Kasumi-1 (cell line): ENCODE results near the gene VPS35.
"Not testable (repeated sequence)": the region's sequence is repeated elsewhere in the genome, so short reads cannot be mapped to it uniquely, and the experiment has no call there.

Source experiments
- DNase-seq, 2 experiments: peaks; one replicate each; lab custom pipeline; 2025; lab: John Stamatoyannopoulos, UW

The VPS35 gene

GRCh38 chr16:46712911-46713310, 23.9 kb upstream of the VPS35 start:
- peak; percentile 84 to 85 for DNase-seq

- DNase-seq = no peak
These were observed 22.4 kb upstream of the VPS35 start for GRCh38 chr16:46711106-46712058.

GRCh38 chr16:46709469-46710005, 20.6 kb upstream of the VPS35 start:
- no peak for DNase-seq

- DNase-seq = no peak
These were observed 17.7 kb upstream of the VPS35 start for GRCh38 chr16:46706642-46707041.

- no peak for DNase-seq
These were observed 13.1 kb upstream of the VPS35 start for GRCh38 chr16:46702030-46702429.

GRCh38 chr16:46701615-46702014, 12.6 kb upstream of the VPS35 start:
- no peak for DNase-seq

GRCh38 chr16:46700048-46700447, 11.1 kb upstream of the VPS35 start:
- no peak for DNase-seq

GRCh38 chr16:46696957-46697356, 8.0 kb upstream of the VPS35 start:
- DNase-seq = no peak

GRCh38 chr16:46695937-46696336, 7.0 kb upstream of the VPS35 start:
- DNase-seq = no peak

- no peak for DNase-seq
These were observed 4.6 kb upstream of the VPS35 start for GRCh38 chr16:46693598-46693997.

GRCh38 chr16:46691726-46692125, 2.7 kb upstream of the VPS35 start:
- no peak for DNase-seq

GRCh38 chr16:46690281-46691178, 1.6 kb upstream of the VPS35 start:
- peak in 1 of 2 experiments; percentile 12 for DNase-seq

GRCh38 chr16:46689365-46690280, 645 bp upstream of the VPS35 start, which contains the start of gene ORC6:
ORC6 (plus strand) TSS chr16:46689659; CDS start chr16:46689706, 47 bp downstream.
- peak; percentile 94 to 95 for DNase-seq

- peak; percentile 83 for DNase-seq
These were observed 801 bp downstream of the VPS35 start for GRCh38 chr16:46688101-46688653.

GRCh38 chr16:46687486-46687885, 1.5 kb downstream of the VPS35 start:
- DNase-seq = no peak

- DNase-seq = no peak
These were observed 2.0 kb downstream of the VPS35 start for GRCh38 chr16:46686815-46687473.

GRCh38 chr16:46681867-46682266, 7.1 kb downstream of the VPS35 start:
- DNase-seq = not testable (repeated sequence)

- DNase-seq = not testable (repeated sequence)
These were observed 11.0 kb downstream of the VPS35 start for GRCh38 chr16:46677943-46678342.

GRCh38 chr16:46673320-46674013, 15.5 kb downstream of the VPS35 start:
- peak; percentile 78 to 91 for DNase-seq

GRCh38 chr16:46662123-46662522, 26.9 kb downstream of the VPS35 start:
- no peak for DNase-seq
